ENCODE measurements around the gene ODF4.

GRCh38 chr17:8387914-8388651, 48.4 kb downstream of the ODF4 start:
- TF ChIP-seq CTCF (IDR thresholded peaks at IDR 0.05) (no peak), ZFX (IDR thresholded peaks at IDR 0.05; ENCODE audit: borderline replicate concordance) (no peak)

Data from 22Rv1 (cell line).